Activated CD4-positive, alpha-beta T cell treated with anti-CD3 and anti-CD28 coated beads for 48 hours (primary cell): Measurements from ENCODE around the gene DNTT.

ENCODE experiments used
- DNase-seq: peaks from one replicate; pipeline ENCODE4 v3.0.0-alpha.2; 2020

Gene DNTT

GRCh38 chr10:96346295-96346694 is 42.1 kb downstream of the DNTT start:
- no peak for DNase-seq

GRCh38 chr10:96352027-96352426 is 47.8 kb downstream of the DNTT start:
- DNase-seq = no peak

- no peak for DNase-seq
These were observed 48.3 kb downstream of the DNTT start for GRCh38 chr10:96352582-96352981.

GRCh38 chr10:96357038-96357620 is 52.9 kb downstream of the DNTT start:
- DNase-seq = no peak

- no peak for DNase-seq
These were observed 54.8 kb downstream of the DNTT start, which contains the start of gene OPALIN for GRCh38 chr10:96358851-96359540. Gene OPALIN (minus strand): TSS chr10:96359002. CDS start chr10:96358896, 106 bp downstream.

- DNase-seq = no peak
These were observed 55.4 kb downstream of the DNTT start for GRCh38 chr10:96359616-96360015.

- no peak for DNase-seq
These were observed 56.1 kb downstream of the DNTT start for GRCh38 chr10:96360331-96360730.

GRCh38 chr10:96360766-96361165 is 56.5 kb downstream of the DNTT start:
- no peak for DNase-seq

- no peak for DNase-seq
These were observed 61.3 kb downstream of the DNTT start for GRCh38 chr10:96365571-96365970.

- DNase-seq = no peak
These were observed 62.3 kb downstream of the DNTT start for GRCh38 chr10:96366508-96366907.

GRCh38 chr10:96367470-96367869 is 63.2 kb downstream of the DNTT start:
- DNase-seq = no peak

GRCh38 chr10:96368971-96369370 is 64.7 kb downstream of the DNTT start:
- DNase-seq = no peak

GRCh38 chr10:96369890-96370583 is 65.8 kb downstream of the DNTT start:
- DNase-seq = no peak

GRCh38 chr10:96370584-96371157 is 66.4 kb downstream of the DNTT start:
- DNase-seq = peak; percentile 62

GRCh38 chr10:96371356-96371755 is 67.1 kb downstream of the DNTT start:
- DNase-seq = no peak

GRCh38 chr10:96374004-96374403 is 69.8 kb downstream of the DNTT start:
- no peak for DNase-seq

GRCh38 chr10:96374639-96374984 is 70.4 kb downstream of the DNTT start:
- no peak for DNase-seq

GRCh38 chr10:96374985-96375830 is 71.0 kb downstream of the DNTT start:
- peak; percentile 87 for DNase-seq

- no peak for DNase-seq
These were observed 72.2 kb downstream of the DNTT start for GRCh38 chr10:96376483-96376882.

GRCh38 chr10:96377816-96378294 is 73.6 kb downstream of the DNTT start:
- DNase-seq = no peak

- DNase-seq = no peak
These were observed 74.5 kb downstream of the DNTT start for GRCh38 chr10:96378741-96379140.

GRCh38 chr10:96379758-96380157 is 75.5 kb downstream of the DNTT start:
- no peak for DNase-seq

- DNase-seq = no peak
These were observed 76.6 kb downstream of the DNTT start for GRCh38 chr10:96380821-96381220.
